MM.1S (cell line): ENCODE measurements around the gene LMF1.

Experiments
- DNase-seq: peaks from one replicate; pipeline ENCODE4 v3.0.0-alpha.2; 2015
- H2AFZ ChIP-seq: fragments of 300-600 bp; sonication (generic); 2 replicates; pipeline ENCODE4 v1.6.0; 2016; ENCODE audit warnings: antibody characterized with exemption, low read length
- H3F3A ChIP-seq: fragments of 300-600 bp; sonication (generic); 2 replicates; pipeline ENCODE4 v1.6.1; 2016; ENCODE audit warnings: mild to moderate bottlenecking, antibody characterized with exemption, low read length, moderate library complexity, mixed read lengths; ENCODE audit not compliant: insufficient read depth
- H3K27ac ChIP-seq: fragments of 300-600 bp; sonication (generic); 2 replicates; pipeline ENCODE4 v1.5.1; 2016; ENCODE audit warnings: mild to moderate bottlenecking, low read length
- H3K27me3 ChIP-seq: fragments of 300-600 bp; sonication (generic); replicated peaks from 2 replicates; pipeline ENCODE4 v1.6.0; 2016; ENCODE audit warnings: low read length; ENCODE audit not compliant: insufficient read depth
- H3K36me3 ChIP-seq: fragments of 300-600 bp; sonication (generic); replicated peaks from 2 replicates; pipeline ENCODE4 v1.6.1; 2016; ENCODE audit warnings: mild to moderate bottlenecking, low read length, mixed read lengths; ENCODE audit not compliant: insufficient read depth
- H3K4me1 ChIP-seq: fragments of 300-600 bp; sonication (generic); 2 replicates; pipeline ENCODE4 v1.6.1; 2016; ENCODE audit warnings: low read length, mixed read lengths
- H3K4me2 ChIP-seq: fragments of 300-600 bp; sonication (generic); 2 replicates; pipeline ENCODE4 v1.6.0; 2016; ENCODE audit warnings: low read depth, low read length
- H3K4me3 ChIP-seq: fragments of 300-600 bp; sonication (generic); 2 replicates; pipeline ENCODE4 v1.5.1; 2016; ENCODE audit warnings: low read length, mixed read lengths
- H3K79me2 ChIP-seq: fragments of 300-600 bp; sonication (generic); 2 replicates; pipeline ENCODE4 v1.6.1; 2016; ENCODE audit warnings: mixed run types, low read length, mixed read lengths
- H3K9ac ChIP-seq: fragments of 300-600 bp; sonication (generic); 2 replicates; pipeline ENCODE4 v1.6.1; 2016; ENCODE audit warnings: low read length, mixed read lengths
- H3K9me2 ChIP-seq: fragments of 300-600 bp; sonication (generic); replicated peaks from 2 replicates; pipeline ENCODE4 v1.6.1; 2016; ENCODE audit warnings: mild to moderate bottlenecking, low read length, mixed read lengths; ENCODE audit not compliant: insufficient read depth
- H3K9me3 ChIP-seq: fragments of 300-600 bp; sonication (generic); replicated peaks from 2 replicates; pipeline ENCODE4 v1.6.1; 2016; ENCODE audit warnings: mild to moderate bottlenecking, low read length, mixed read lengths; ENCODE audit not compliant: insufficient read depth
- H4K20me1 ChIP-seq: fragments of 300-600 bp; sonication (generic); 2 replicates; pipeline ENCODE4 v1.6.1; 2016; ENCODE audit warnings: mild to moderate bottlenecking, low read length, moderate library complexity, mixed read lengths; ENCODE audit not compliant: insufficient read depth
- CTCF ChIP-seq: fragments of 300-600 bp; sonication (generic); IDR thresholded peaks from 2 replicates; pipeline ENCODE4 v1.5.1; 2016; ENCODE audit warnings: antibody characterized with exemption, low read length, mixed read lengths
- EZH2 ChIP-seq: fragments of 300-600 bp; sonication (generic); optimal IDR thresholded peaks from 2 replicates; pipeline ENCODE3; 2017; ENCODE audit warnings: low read depth, mild to moderate bottlenecking, antibody characterized with exemption, low read length, mixed read lengths
- EZH2phosphoT487 ChIP-seq: fragments of 300-600 bp; sonication (generic); IDR thresholded peaks from 2 replicates; pipeline ENCODE4 v1.6.1; 2018; ENCODE audit warnings: antibody characterized with exemption, low read length

Gene LMF1

DNA sequence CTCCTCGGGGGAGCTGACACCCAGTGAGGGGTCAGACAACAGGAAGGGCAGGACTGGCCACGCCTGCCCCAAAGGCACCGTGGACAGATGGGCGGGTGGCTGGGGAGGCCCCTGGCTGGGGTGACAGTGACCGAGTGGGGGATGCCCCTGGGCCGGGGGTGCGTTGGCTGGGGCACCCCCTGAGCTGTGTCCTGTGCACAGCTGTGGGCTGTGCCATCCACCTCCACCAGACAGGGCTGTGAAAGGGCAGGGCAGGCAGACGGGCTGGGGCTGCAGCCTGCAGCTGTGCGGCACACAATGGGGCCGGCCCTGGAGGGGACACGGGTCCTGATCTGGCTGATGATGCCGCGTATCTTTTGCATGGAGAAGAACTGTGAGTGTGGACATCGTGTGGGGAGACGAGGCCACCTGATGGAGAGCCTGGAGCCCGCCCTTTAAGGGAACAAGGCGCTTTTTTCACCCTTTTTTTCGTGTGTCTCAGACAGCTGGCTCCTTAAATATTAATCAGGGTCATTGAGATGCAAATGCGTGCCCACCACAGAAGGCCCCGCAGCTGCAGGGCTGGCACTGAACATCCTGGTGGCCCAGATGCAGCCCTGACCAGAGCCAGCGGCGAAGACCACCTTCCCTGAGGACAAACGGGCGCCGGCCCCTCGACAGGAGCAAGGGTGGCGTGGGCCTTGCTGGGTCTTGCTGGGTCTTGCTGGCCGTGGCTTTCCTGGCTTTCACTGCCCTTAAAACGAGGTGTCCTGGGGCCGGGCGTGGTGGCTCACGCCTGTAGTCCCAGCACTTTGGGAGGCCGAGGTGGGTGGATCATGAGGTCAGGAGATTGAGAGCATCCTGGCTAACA lies 127.8 kb downstream of the LMF1 start:
- Histone ChIP-seq H2AFZ (no peak overlapping the region), H3F3A (no peaks in the 10 kb centered on the region), H4K20me1 (no peaks in the 10 kb centered on the region), H3K4me2 (no peak overlapping the region), H3K79me2 (no peaks in the 10 kb centered on the region), H3K9ac (no peak overlapping the region), H3K4me1 (no peaks in the 10 kb centered on the region), H3K9me3 (no peaks in the 10 kb centered on the region), H3K4me3 (no peak overlapping the region), H3K27me3 (peaks cover 75% of the 10 kb centered on the region), H3K27ac (no peak overlapping the region), H3K9me2 (no peaks in the 10 kb centered on the region), H3K36me3 (no peaks in the 10 kb centered on the region)
- no peak for DNase-seq
- TF ChIP-seq EZH2phosphoT487 (no peak), EZH2 (no peak), CTCF (no peak)

DNA sequence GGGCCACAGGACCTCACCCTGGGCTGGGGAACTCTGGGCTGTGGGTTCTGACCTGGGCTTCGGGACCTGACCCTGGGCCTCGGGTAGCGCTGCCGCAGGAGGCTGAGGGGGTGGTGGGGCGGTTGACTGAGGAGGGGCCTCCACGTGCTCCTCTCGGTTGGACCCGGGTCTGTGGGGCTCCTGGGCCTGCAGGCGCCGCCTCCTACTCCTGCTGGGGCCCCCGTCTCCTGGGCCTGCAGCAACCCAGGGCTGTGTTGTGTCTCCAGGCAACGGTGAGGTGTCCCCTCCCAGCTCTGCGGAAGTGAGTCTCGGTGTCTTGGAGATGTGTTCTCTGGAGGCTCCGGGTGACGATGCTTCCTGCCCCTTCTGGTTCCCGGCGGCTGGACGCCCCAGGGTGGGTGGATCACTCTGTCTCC lies 128.7 kb downstream of the LMF1 start:
- Histone ChIP-seq H3F3A (no peaks in the 10 kb centered on the region), H3K27me3 (peaks cover 67% of the 10 kb centered on the region), H4K20me1 (no peaks in the 10 kb centered on the region), H3K9me2 (no peaks in the 10 kb centered on the region), H3K9me3 (no peaks in the 10 kb centered on the region), H3K27ac (no peak overlapping the region), H3K36me3 (no peaks in the 10 kb centered on the region), H2AFZ (no peak overlapping the region), H3K4me3 (no peak overlapping the region), H3K4me2 (no peak overlapping the region), H3K9ac (no peak overlapping the region), H3K79me2 (no peaks in the 10 kb centered on the region), H3K4me1 (no peaks in the 10 kb centered on the region)
- no peak for TF ChIP-seq EZH2phosphoT487
- no peak for DNase-seq

GRCh38 chr16:841455-842060 lies 129.2 kb downstream of the LMF1 start:
- peaks cover 71% of the 10 kb centered on the region for H3K27me3 ChIP-seq
- no peak overlapping the region for H3K4me3 ChIP-seq
- H3K9me2 ChIP-seq, result no peaks in the 10 kb centered on the region
- H3K9ac ChIP-seq, result no peak overlapping the region
- H3K36me3 ChIP-seq, result no peaks in the 10 kb centered on the region
- no peak overlapping the region for H3K27ac ChIP-seq
- no peaks in the 10 kb centered on the region for H3K79me2 ChIP-seq
- no peaks in the 10 kb centered on the region for H3F3A ChIP-seq
- DNase-seq, result no peak
- no peaks in the 10 kb centered on the region for H3K4me1 ChIP-seq
- H2AFZ ChIP-seq, result no peak overlapping the region
- H4K20me1 ChIP-seq, result no peaks in the 10 kb centered on the region
- TF ChIP-seq EZH2 (no peak), CTCF (no peak), EZH2phosphoT487 (no peak)
- H3K9me3 ChIP-seq, result no peaks in the 10 kb centered on the region
- no peak overlapping the region for H3K4me2 ChIP-seq
